Progenitor cell of endocrine pancreas (in vitro differentiated cells): ENCODE data around the gene NEGR1. TPM values are rescaled to one million over a fixed set of nuclear protein-coding genes. Genes with fewer than 3 reads are reported as not detected.

Experiments
- DNase-seq: peaks from one replicate; pipeline ENCODE4 v3.0.0; 2021; ENCODE audit warnings: low spot score; ENCODE audit not compliant: unreplicated experiment
- H3K27ac Mint-ChIP-seq: 2 replicates; pipeline ENCODE4 v1.8.0; 2021; ENCODE audit warnings: mild to moderate bottlenecking, moderate library complexity, mixed read lengths
- H3K27me3 Mint-ChIP-seq: 2 replicates; pipeline ENCODE4 v1.8.0; 2021; ENCODE audit warnings: mixed read lengths
- H3K36me3 Mint-ChIP-seq: 2 replicates; pipeline ENCODE4 v1.8.0; 2022; ENCODE audit warnings: mixed read lengths; ENCODE audit not compliant: insufficient read depth
- H3K4me1 Mint-ChIP-seq: 2 replicates; pipeline ENCODE4 v1.8.0; 2021; ENCODE audit warnings: low read depth, mixed read lengths
- H3K4me3 Mint-ChIP-seq: 2 replicates; pipeline ENCODE4 v1.8.0; 2021; ENCODE audit warnings: low read depth, mild to moderate bottlenecking, moderate library complexity, mixed read lengths
- H3K9me3 Mint-ChIP-seq: 2 replicates; pipeline ENCODE4 v1.8.0; 2021; ENCODE audit warnings: low read depth, mixed read lengths
- total RNA-seq: library from RNA; stranded (reverse); gene quantifications from 2 replicates; pipeline ENCODE4 v1.2.1, GENCODE V29; 2021
- TF ChIP-seq, protein P1 (sequence below): fragments of 200-600 bp; sonication (generic); IDR thresholded peaks from one replicate; pipeline ENCODE4 v1.5.0; 2021; ENCODE audit warnings: antibody characterized with exemption, mild to moderate bottlenecking; ENCODE audit not compliant: unreplicated experiment

Gene NEGR1
- total RNA-seq, 1 donor from 2014 or later: 3.1 TPM

DNA sequence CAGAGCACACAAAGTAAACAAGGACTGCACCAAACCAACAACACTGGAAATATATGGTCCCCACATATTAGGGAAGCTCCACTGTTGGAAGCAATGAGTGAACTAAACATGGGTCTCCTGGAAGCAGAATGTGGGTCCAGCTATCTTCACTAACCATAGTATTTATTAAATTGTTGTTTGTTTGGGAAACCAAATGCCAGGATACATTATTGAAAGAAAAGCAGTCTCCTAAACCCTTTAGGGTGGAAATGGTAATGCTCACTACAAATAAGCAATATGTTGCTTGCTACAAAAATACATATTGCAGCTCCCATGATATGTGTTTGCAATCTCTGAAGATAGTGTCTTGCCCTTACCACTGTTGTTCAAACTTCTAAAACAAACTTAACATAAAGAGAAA lies 2.2 kb downstream of the NEGR1 start:
- Mint-ChIP-seq H3K4me1 (peaks cover 10% of the 10 kb centered on the region), H3K27me3 (peaks cover 25% of the 10 kb centered on the region), H3K27ac (no peak overlapping the region), H3K9me3 (no peaks in the 10 kb centered on the region), H3K36me3 (no peaks in the 10 kb centered on the region), H3K4me3 (no peak overlapping the region)
- TF ChIP-seq, protein P1, sequence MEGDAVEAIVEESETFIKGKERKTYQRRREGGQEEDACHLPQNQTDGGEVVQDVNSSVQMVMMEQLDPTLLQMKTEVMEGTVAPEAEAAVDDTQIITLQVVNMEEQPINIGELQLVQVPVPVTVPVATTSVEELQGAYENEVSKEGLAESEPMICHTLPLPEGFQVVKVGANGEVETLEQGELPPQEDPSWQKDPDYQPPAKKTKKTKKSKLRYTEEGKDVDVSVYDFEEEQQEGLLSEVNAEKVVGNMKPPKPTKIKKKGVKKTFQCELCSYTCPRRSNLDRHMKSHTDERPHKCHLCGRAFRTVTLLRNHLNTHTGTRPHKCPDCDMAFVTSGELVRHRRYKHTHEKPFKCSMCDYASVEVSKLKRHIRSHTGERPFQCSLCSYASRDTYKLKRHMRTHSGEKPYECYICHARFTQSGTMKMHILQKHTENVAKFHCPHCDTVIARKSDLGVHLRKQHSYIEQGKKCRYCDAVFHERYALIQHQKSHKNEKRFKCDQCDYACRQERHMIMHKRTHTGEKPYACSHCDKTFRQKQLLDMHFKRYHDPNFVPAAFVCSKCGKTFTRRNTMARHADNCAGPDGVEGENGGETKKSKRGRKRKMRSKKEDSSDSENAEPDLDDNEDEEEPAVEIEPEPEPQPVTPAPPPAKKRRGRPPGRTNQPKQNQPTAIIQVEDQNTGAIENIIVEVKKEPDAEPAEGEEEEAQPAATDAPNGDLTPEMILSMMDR: no peak
- no peak for DNase-seq

DNA sequence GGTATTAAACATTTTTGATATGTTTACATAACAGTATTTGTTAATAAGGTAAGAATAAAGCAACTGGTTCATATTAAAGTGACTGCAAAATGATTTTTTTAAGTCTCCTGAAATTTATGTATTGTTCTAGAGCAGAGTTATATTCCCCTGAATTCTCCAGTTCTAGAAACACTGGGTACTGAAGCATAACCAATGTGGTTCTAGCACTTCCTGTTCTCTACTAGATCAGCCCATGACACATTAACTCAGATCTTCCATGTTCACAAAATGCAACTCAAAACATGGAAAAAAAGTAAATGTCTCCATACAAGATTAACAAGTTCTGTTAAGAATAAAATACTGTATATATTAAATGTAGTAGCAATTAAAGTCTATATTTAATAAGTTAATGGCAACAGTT lies 3.9 kb downstream of the NEGR1 start:
- Mint-ChIP-seq H3K9me3 (no peaks in the 10 kb centered on the region), H3K27ac (no peak overlapping the region), H3K4me3 (no peak overlapping the region), H3K36me3 (no peaks in the 10 kb centered on the region), H3K4me1 (peaks cover 10% of the 10 kb centered on the region), H3K27me3 (peaks cover 25% of the 10 kb centered on the region)
- DNase-seq: no peak
- TF ChIP-seq, protein P1: no peak

DNA sequence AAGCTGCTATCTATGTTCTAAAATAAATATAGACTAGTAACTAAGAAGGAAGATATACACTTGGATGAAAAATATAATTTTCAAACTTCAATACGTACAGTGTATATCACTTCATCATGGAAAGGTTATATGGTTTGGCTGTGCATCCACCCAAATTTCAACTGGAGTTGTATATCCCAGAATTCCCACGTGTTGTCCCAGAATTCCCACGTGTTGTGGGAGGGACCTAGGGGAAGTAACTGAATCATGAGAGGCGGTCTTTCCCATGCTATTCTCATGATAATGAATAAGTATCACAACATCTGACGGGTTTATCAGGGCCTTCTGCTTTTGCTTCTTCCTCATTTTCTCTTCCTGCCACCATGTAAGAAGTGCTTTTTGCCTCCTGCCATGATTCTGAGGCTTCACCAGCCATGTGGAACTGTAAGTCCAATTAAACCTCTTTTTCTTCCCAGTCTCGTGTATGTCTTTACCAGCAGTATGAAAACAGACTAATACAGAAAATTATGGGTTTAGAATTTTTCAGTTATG lies 10.7 kb downstream of the NEGR1 start:
- no peaks in the 10 kb centered on the region for H3K9me3 Mint-ChIP-seq
- TF ChIP-seq, protein P1: no peak
- no peak overlapping the region for H3K4me3 Mint-ChIP-seq
- H3K27me3 Mint-ChIP-seq: no peaks in the 10 kb centered on the region
- no peaks in the 10 kb centered on the region for H3K36me3 Mint-ChIP-seq
- no peak overlapping the region for H3K27ac Mint-ChIP-seq
- no peak for DNase-seq
- no peaks in the 10 kb centered on the region for H3K4me1 Mint-ChIP-seq

DNA sequence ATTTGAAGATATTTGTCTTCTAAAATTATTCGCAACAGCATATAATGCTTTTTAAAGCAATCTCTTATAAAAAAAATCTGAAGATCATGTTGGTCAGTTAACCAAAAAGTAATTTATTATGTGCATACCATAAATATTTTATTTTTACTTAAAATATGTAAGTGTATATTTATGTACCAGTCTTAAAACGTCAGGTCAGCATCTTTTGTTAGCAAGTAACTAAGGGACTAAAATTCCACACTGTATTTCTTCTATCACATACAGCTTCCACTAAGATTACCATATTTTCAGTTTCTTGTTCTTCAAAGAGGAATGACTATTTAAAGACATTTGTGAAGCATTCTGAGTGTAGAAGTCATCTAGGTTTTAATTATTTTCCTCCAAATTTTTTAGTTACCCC lies 19.6 kb downstream of the NEGR1 start:
- no peak overlapping the region for H3K4me3 Mint-ChIP-seq
- TF ChIP-seq, protein P1: no peak
- no peaks in the 10 kb centered on the region for H3K36me3 Mint-ChIP-seq
- no peaks in the 10 kb centered on the region for H3K4me1 Mint-ChIP-seq
- no peak for DNase-seq
- H3K27me3 Mint-ChIP-seq: no peaks in the 10 kb centered on the region
- no peak overlapping the region for H3K27ac Mint-ChIP-seq
- no peaks in the 10 kb centered on the region for H3K9me3 Mint-ChIP-seq

DNA sequence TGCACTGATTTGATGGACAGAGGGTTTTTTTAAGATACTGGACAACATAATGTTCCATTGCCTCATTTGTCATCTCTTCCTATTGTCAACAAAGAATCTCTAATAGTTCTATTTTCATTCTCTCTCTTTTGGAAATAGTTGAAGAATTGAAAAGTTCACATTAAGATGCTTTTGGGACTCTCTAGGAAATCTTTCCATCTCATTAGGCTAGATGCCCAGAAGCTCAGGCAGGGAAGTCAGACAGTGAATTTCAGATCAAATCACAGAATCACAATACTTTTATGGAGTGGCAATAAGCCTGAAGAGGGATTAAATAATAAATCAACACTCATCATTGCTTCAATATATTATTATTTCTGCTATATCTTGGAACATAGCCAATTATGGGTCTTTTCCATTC lies 29.2 kb downstream of the NEGR1 start:
- DNase-seq: no peak
- H3K4me3 Mint-ChIP-seq: no peak overlapping the region
- no peaks in the 10 kb centered on the region for H3K4me1 Mint-ChIP-seq
- H3K27ac Mint-ChIP-seq: no peak overlapping the region
- H3K27me3 Mint-ChIP-seq: no peaks in the 10 kb centered on the region
- no peaks in the 10 kb centered on the region for H3K9me3 Mint-ChIP-seq
- TF ChIP-seq, protein P1: no peak
- H3K36me3 Mint-ChIP-seq: no peaks in the 10 kb centered on the region
